ENCODE data around the gene SPR.

The SPR gene

DNA sequence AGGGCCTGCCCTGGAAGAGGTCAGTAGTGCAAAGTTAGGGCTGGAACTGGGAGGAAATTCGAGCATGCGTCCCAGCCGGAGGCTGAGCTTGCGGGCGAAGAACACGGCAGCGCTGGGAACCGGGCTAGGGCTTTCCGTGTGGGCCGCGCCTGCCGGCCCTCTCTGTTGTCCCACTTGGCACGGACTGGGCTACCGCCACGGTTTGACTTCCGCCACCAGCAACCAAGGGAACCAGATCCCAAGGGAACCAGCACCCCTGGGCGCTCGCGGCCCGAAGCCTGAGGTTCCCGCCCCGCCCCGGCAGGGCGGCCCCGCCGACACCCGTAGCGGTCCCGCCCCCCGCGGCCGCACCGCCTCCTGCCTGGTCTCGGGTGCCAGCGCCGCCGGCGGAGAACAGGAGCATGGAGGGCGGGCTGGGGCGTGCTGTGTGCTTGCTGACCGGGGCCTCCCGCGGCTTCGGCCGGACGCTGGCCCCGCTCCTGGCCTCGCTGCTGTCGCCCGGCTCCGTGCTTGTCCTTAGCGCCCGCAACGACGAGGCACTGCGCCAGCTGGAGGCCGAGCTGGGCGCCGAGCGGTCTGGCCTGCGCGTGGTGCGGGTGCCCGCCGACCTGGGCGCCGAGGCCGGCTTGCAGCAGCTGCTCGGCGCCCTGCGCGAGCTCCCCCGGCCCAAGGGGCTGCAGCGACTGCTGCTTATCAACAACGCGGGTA lies at the start of gene SPR:
TSS of gene SPR (plus strand) at position 377 of the 708 bp plus-strand sequence. CDS start at position 402, 25 bp downstream.
- peak; percentile 68 for DNase-seq (ENCODE audit: extremely low spot score)
- CTCF ChIA-PET, result interaction anchor here (0.6 to 2.2 kb wide), 14 partner anchors 11 to 945 kb away, joined by 3 to 11 read pairs (median 4); partner anchors contain the start of gene EMX1
- POLR2A ChIA-PET, result interaction anchor here (0.7 to 2.1 kb wide), 7 partner anchors 12 to 184 kb away, joined by 3 to 6 read pairs (median 4); no protein-coding TSS in a partner anchor
- TF ChIP-seq ELF4 (IDR thresholded peaks at IDR 0.05) (no peak), L3MBTL2 (conservative IDR thresholded peaks at IDR 0.05) (no peak), LEF1 (IDR thresholded peaks at IDR 0.05; ENCODE audit: borderline replicate concordance) (no peak), ZNF384 (IDR thresholded peaks at IDR 0.05) (no peak), SUZ12 (IDR thresholded peaks at IDR 0.05) (no peak), SP1 (IDR thresholded peaks at IDR 0.05) (no peak), TARDBP (IDR thresholded peaks at IDR 0.05) (no peak), FOXA1 (IDR thresholded peaks at IDR 0.05) (no peak)

DNA sequence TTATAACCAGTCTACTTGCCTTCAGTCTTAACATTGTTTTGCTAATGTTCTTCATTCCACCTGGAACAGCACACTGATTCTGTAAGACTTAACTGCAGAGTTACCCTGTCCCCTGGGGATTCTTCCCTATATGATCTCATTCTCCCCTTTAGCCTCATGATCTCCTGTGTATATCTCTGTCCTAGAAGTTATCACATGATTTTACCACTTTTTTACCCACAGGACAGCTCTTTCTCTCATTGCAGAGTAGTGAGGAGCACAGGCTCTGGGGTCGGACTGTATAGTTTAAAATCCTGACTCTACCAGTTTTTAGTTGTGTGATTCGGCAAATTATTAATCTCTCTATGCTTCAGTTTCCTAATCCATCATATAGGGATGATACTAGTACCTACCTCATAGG lies 47.1 kb upstream of the SPR start:
- TF ChIP-seq TARDBP (IDR thresholded peaks at IDR 0.05) (no peak), FOXM1 (IDR thresholded peaks at IDR 0.05; ENCODE audit: borderline replicate concordance) (no peak)
- ChIA-PET POLR2A (no interaction called here), CTCF (no interaction called here)
- DNase-seq (ENCODE audit: extremely low spot score), result no peak

GRCh38 chr2:72841462-72842125 lies 45.6 kb upstream of the SPR start:
- no peak for TF ChIP-seq HDGF (IDR thresholded peaks at IDR 0.05; ENCODE audit: borderline replicate concordance)
- TF ChIP-seq TARDBP (IDR thresholded peaks at IDR 0.05), result no peak
- TF ChIP-seq BHLHE40 (IDR thresholded peaks at IDR 0.05; ENCODE audit: borderline replicate concordance), result no peak
- TF ChIP-seq CTBP1 (IDR thresholded peaks at IDR 0.05; ENCODE audit: borderline replicate concordance), result no peak
- TF ChIP-seq SP1 (IDR thresholded peaks at IDR 0.05), result no peak
- no peak for TF ChIP-seq ZNF384 (IDR thresholded peaks at IDR 0.05)
- TF ChIP-seq ELF4 (IDR thresholded peaks at IDR 0.05), result no peak
- no peak for TF ChIP-seq FOXM1 (IDR thresholded peaks at IDR 0.05; ENCODE audit: borderline replicate concordance)
- no peak for TF ChIP-seq LEF1 (IDR thresholded peaks at IDR 0.05; ENCODE audit: borderline replicate concordance)
- no peak for TF ChIP-seq NFRKB (IDR thresholded peaks at IDR 0.05)
- TF ChIP-seq SUZ12 (IDR thresholded peaks at IDR 0.05), result no peak
- TF ChIP-seq, protein P1, sequence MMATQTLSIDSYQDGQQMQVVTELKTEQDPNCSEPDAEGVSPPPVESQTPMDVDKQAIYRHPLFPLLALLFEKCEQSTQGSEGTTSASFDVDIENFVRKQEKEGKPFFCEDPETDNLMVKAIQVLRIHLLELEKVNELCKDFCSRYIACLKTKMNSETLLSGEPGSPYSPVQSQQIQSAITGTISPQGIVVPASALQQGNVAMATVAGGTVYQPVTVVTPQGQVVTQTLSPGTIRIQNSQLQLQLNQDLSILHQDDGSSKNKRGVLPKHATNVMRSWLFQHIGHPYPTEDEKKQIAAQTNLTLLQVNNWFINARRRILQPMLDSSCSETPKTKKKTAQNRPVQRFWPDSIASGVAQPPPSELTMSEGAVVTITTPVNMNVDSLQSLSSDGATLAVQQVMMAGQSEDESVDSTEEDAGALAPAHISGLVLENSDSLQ (IDR thresholded peaks at IDR 0.05), result no peak
- TF ChIP-seq FOXA1 (IDR thresholded peaks at IDR 0.05), result no peak
- ChIA-PET POLR2A (no interaction called here), CTCF (interaction anchor here (0.6 to 1.0 kb wide), 3 partner anchors 31 to 336 kb away, joined by 3 to 10 read pairs (median 4); no protein-coding TSS in a partner anchor)
- no peak for DNase-seq (ENCODE audit: extremely low spot score)

- POLR2A ChIA-PET, result no interaction called here
- no peak for TF ChIP-seq NFRKB (IDR thresholded peaks at IDR 0.05)
- no peak for TF ChIP-seq ELF4 (IDR thresholded peaks at IDR 0.05)
- TF ChIP-seq CTBP1 (IDR thresholded peaks at IDR 0.05; ENCODE audit: borderline replicate concordance), result no peak
- no peak for TF ChIP-seq ARNT (IDR thresholded peaks at IDR 0.05)
- no peak for TF ChIP-seq LEF1 (IDR thresholded peaks at IDR 0.05; ENCODE audit: borderline replicate concordance)
- CTCF ChIA-PET, result no interaction called here
- DNase-seq (ENCODE audit: extremely low spot score), result no peak
Observed at GRCh38 chr2:72843301-72843700, 43.9 kb upstream of the SPR start.

DNA sequence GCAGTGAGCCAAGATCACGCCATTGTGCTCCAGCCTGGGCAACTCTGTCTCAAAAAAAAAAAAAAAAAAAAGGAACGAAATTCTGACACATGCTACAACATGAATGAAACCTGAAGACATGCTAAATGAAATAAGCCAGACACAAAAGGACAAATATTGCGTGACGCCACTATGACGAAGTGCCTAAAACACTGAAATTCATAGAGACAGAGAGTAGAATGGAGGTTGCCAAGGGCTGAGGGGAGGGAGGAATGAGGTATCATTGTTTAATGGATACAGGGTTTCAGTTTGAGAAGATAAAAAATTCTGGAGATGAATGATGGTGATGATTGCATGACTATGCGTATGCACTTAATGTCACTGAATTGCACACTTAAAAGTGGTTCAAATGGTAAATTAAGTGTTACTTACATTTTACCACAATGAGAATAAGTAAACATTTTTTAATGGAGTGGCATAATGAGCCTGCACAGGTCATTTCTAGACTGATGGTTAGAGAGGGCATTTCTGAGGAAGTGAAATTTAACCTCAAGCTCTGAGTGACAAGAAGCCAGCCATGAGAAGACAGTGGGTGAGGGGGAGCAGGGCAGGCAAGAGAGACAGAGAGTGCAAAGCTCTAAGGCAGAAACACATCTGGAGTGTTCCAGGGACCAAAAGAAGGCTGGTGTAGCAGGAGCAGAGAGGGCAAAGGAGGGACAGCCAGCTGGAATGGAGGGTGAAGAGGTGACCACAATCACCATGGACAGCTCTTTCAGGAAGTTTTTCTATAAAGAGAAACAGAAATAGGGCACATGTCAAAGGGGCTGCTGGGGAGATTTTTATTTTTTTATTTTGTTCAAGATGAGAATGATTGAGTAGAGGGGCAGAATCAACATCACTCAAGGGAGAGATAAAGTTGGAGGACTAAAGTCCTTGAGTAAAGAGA lies 40.8 kb upstream of the SPR start:
- TF ChIP-seq BHLHE40 (IDR thresholded peaks at IDR 0.05; ENCODE audit: borderline replicate concordance), result no peak
- no peak for TF ChIP-seq NFRKB (IDR thresholded peaks at IDR 0.05)
- no peak for TF ChIP-seq TARDBP (IDR thresholded peaks at IDR 0.05)
- no peak for TF ChIP-seq LEF1 (IDR thresholded peaks at IDR 0.05; ENCODE audit: borderline replicate concordance)
- CTCF ChIA-PET, result no interaction called here
- POLR2A ChIA-PET, result no interaction called here
- no peak for DNase-seq (ENCODE audit: extremely low spot score)

GRCh38 chr2:72847534-72848315 lies 39.5 kb upstream of the SPR start:
- ChIA-PET CTCF (no interaction called here), POLR2A (no interaction called here)
- no peak for DNase-seq (ENCODE audit: extremely low spot score)
- TF ChIP-seq SP1 (IDR thresholded peaks at IDR 0.05), result no peak
- no peak for TF ChIP-seq CTBP1 (IDR thresholded peaks at IDR 0.05; ENCODE audit: borderline replicate concordance)
- no peak for TF ChIP-seq L3MBTL2 (conservative IDR thresholded peaks at IDR 0.05)
- TF ChIP-seq ELF4 (IDR thresholded peaks at IDR 0.05), result no peak
- no peak for TF ChIP-seq ZNF384 (IDR thresholded peaks at IDR 0.05)
- TF ChIP-seq, protein P1 (IDR thresholded peaks at IDR 0.05), result no peak
- no peak for TF ChIP-seq NFRKB (IDR thresholded peaks at IDR 0.05)
- no peak for TF ChIP-seq FOXM1 (IDR thresholded peaks at IDR 0.05; ENCODE audit: borderline replicate concordance)
- TF ChIP-seq LEF1 (IDR thresholded peaks at IDR 0.05; ENCODE audit: borderline replicate concordance), result no peak
- TF ChIP-seq ARNT (IDR thresholded peaks at IDR 0.05), result no peak
- TF ChIP-seq FOXA1 (IDR thresholded peaks at IDR 0.05), result no peak
- no peak for TF ChIP-seq HDGF (IDR thresholded peaks at IDR 0.05; ENCODE audit: borderline replicate concordance)
